OCI-LY7 (cell line): ENCODE data around the gene ARHGAP9.

Experiments
- EZH2phosphoT487 ChIP-seq: fragments of 200-600 bp; sonication (generic); IDR thresholded peaks from 2 replicates; pipeline ENCODE4 v1.6.1; 2018; ENCODE audit warnings: low read depth, borderline replicate concordance, mild to moderate bottlenecking, mixed run types, antibody characterized with exemption, low read length, moderate library complexity, mixed read lengths
- TF ChIP-seq, protein P1 (sequence below): fragments of 200-600 bp; sonication (generic); conservative IDR thresholded peaks from 2 replicates; pipeline ENCODE4 v1.5.1; 2014; ENCODE audit warnings: mild to moderate bottlenecking, antibody characterized with exemption, low read length, moderate library complexity, mixed read lengths

DNA sequence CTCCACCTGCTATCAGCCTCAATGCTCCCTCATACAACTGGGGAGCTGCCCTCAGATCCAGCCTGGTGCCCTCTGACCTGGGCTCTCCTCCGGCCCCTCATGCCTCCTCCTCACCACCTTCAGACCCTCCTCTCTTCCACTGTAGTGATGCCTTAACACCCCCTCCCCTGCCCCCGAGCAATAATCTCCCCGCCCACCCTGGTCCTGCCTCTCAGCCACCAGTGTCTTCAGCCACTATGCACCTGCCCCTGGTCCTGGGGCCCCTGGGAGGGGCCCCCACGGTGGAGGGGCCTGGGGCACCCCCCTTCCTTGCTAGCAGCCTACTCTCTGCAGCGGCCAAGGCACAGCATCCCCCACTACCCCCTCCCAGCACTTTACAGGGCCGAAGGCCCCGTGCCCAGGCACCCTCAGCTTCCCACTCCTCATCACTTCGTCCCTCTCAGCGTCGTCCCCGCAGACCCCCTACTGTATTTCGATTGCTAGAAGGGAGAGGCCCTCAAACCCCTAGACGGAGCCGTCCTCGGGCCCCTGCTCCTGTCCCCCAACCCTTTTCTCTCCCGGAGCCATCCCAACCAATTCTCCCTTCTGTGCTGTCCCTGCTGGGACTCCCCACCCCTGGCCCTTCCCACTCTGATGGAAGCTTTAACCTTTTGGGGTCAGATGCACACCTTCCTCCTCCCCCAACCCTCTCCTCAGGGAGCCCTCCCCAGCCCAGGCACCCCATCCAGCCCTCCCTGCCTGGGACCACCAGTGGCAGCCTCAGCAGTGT, 46.1 kb upstream of the ARHGAP9 start:
- TF ChIP-seq, protein P1, sequence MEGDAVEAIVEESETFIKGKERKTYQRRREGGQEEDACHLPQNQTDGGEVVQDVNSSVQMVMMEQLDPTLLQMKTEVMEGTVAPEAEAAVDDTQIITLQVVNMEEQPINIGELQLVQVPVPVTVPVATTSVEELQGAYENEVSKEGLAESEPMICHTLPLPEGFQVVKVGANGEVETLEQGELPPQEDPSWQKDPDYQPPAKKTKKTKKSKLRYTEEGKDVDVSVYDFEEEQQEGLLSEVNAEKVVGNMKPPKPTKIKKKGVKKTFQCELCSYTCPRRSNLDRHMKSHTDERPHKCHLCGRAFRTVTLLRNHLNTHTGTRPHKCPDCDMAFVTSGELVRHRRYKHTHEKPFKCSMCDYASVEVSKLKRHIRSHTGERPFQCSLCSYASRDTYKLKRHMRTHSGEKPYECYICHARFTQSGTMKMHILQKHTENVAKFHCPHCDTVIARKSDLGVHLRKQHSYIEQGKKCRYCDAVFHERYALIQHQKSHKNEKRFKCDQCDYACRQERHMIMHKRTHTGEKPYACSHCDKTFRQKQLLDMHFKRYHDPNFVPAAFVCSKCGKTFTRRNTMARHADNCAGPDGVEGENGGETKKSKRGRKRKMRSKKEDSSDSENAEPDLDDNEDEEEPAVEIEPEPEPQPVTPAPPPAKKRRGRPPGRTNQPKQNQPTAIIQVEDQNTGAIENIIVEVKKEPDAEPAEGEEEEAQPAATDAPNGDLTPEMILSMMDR: no peak
- TF ChIP-seq EZH2phosphoT487: no peak
